Trophoblast cell (in vitro differentiated cells and primary cell): ENCODE data around the gene SGSM2.

Experiments used
- DNase-seq, 2 donors: peaks; one replicate each; pipeline ENCODE4 v3.0.0-alpha.2; 2016
- H2AFZ ChIP-seq: 2 replicates; pipeline ENCODE4 v1.6.1; 2013; ENCODE audit warnings: low read length, moderate library complexity, mild to moderate bottlenecking; ENCODE audit not compliant: insufficient read depth, poor library complexity
- H2AK5ac ChIP-seq: 2 replicates; pipeline ENCODE4 v1.6.1; 2013; ENCODE audit warnings: mild to moderate bottlenecking, low read length
- H2BK120ac ChIP-seq: 2 replicates; pipeline ENCODE4 v1.6.1; 2013; ENCODE audit warnings: low read length, mild to moderate bottlenecking, moderate library complexity; ENCODE audit not compliant: insufficient read depth, poor library complexity
- H2BK12ac ChIP-seq: 2 replicates; pipeline ENCODE4 v1.6.1; 2013; ENCODE audit warnings: mild to moderate bottlenecking, low read length, moderate library complexity
- H2BK5ac ChIP-seq: 2 replicates; pipeline ENCODE4 v1.6.1; 2013; ENCODE audit warnings: low read length, low read depth, moderate library complexity, mild to moderate bottlenecking; ENCODE audit not compliant: poor library complexity
- H3K14ac ChIP-seq: 2 replicates; pipeline ENCODE4 v1.6.1; 2013; ENCODE audit warnings: mild to moderate bottlenecking, low read length
- H3K18ac ChIP-seq: 2 replicates; pipeline ENCODE4 v1.6.1; 2013; ENCODE audit warnings: mild to moderate bottlenecking, low read length
- H3K23ac ChIP-seq: 2 replicates; pipeline ENCODE4 v1.6.1; 2013; ENCODE audit warnings: low read length
- H3K27ac ChIP-seq: 2 replicates; pipeline ENCODE4 v1.5.1; 2013; ENCODE audit warnings: low read depth, mild to moderate bottlenecking, inconsistent platforms, low read length, moderate library complexity
- H3K27me3 ChIP-seq: 2 replicates; pipeline ENCODE4 v1.6.1; 2013; ENCODE audit warnings: inconsistent platforms, mild to moderate bottlenecking, low read length, moderate library complexity; ENCODE audit not compliant: insufficient read depth
- H3K36me3 ChIP-seq, 2 experiments: 1 replicate in 1 of 2; 2 replicates in 1 of 2; pipeline ENCODE4 v1.6.1; 2013; ENCODE audit warnings: low read length in 2 of 2, mild to moderate bottlenecking in 2 of 2, moderate library complexity in 1 of 2; ENCODE audit not compliant: insufficient read depth in 2 of 2, control insufficient read depth in 1 of 2
- H3K4ac ChIP-seq: 2 replicates; pipeline ENCODE4 v1.6.1; 2013; ENCODE audit warnings: low read depth, mild to moderate bottlenecking, low read length, moderate library complexity
- H3K4me1 ChIP-seq, 2 experiments: 1 replicate in 1 of 2; 2 replicates in 1 of 2; pipeline ENCODE4 v1.6.1; 2013; ENCODE audit warnings: low read length in 2 of 2, mild to moderate bottlenecking in 2 of 2, moderate library complexity in 1 of 2; ENCODE audit not compliant: insufficient read depth in 2 of 2, control insufficient read depth in 1 of 2
- H3K4me2 ChIP-seq: 2 replicates; pipeline ENCODE4 v1.6.1; 2013; ENCODE audit warnings: inconsistent platforms, mild to moderate bottlenecking, low read length, moderate library complexity
- H3K4me3 ChIP-seq: 2 replicates; pipeline ENCODE4 v1.5.1; 2013; ENCODE audit warnings: mild to moderate bottlenecking, low read depth, low read length, inconsistent platforms
- H3K79me1 ChIP-seq: one replicate; pipeline ENCODE4 v1.6.1; 2013; ENCODE audit warnings: low read length
- H3K79me2 ChIP-seq: 2 replicates; pipeline ENCODE4 v1.6.1; 2013; ENCODE audit warnings: low read length, mild to moderate bottlenecking; ENCODE audit not compliant: control insufficient read depth, insufficient read depth, poor library complexity
- H3K9ac ChIP-seq: 2 replicates; pipeline ENCODE4 v1.6.1; 2013; ENCODE audit warnings: mild to moderate bottlenecking, low read length
- H3K9me3 ChIP-seq: 2 replicates; pipeline ENCODE4 v1.6.1; 2013; ENCODE audit warnings: low read depth, mild to moderate bottlenecking, control low read depth, inconsistent platforms, low read length; ENCODE audit not compliant: insufficient read depth
- H4K12ac ChIP-seq: 2 replicates; pipeline ENCODE4 v1.6.1; 2013; ENCODE audit warnings: low read depth, mild to moderate bottlenecking, low read length, moderate library complexity
- H4K8ac ChIP-seq: 2 replicates; pipeline ENCODE4 v1.6.1; 2013; ENCODE audit warnings: low read depth, mild to moderate bottlenecking, low read length, moderate library complexity
- H4K91ac ChIP-seq: one replicate; pipeline ENCODE4 v1.6.1; 2013; ENCODE audit warnings: low read depth, mild to moderate bottlenecking, low read length, moderate library complexity
- WGBS: extraction: QIAGEN DNeasy Blood & Tissue Kit; methylation state at CpG from one replicate; pipeline ENCODE4 v1.1.7; 2013; ENCODE audit warnings: missing lambda C conversion rate; ENCODE audit not compliant: insufficient read length, insufficient coverage; ENCODE audit errors: extremely low coverage; 5-methylcytosine and 5-hydroxymethylcytosine counted together

The SGSM2 gene

GRCh38 chr17:2337544-2338314 is 428 bp downstream of the SGSM2 start:
- H2AK5ac ChIP-seq, result no peak overlapping the region
- H2BK12ac ChIP-seq, result no peak overlapping the region
- peak overlapping the region; percentile 67 for H4K12ac ChIP-seq
- H2AFZ ChIP-seq, result peak overlapping the region; percentile 87
- peak overlapping the region; percentile 82 for H3K14ac ChIP-seq
- peak overlapping the region; percentile 90 for H3K4me2 ChIP-seq
- H3K9ac ChIP-seq, result peak overlapping the region; percentile 89
- no peak overlapping the region for H3K23ac ChIP-seq
- H3K27me3 ChIP-seq, result no peaks in the 10 kb centered on the region
- H3K79me2 ChIP-seq, result peaks cover 18% of the 10 kb centered on the region
- H3K9me3 ChIP-seq, result no peaks in the 10 kb centered on the region
- H2BK120ac ChIP-seq, result peak overlapping the region; percentile 74
- H3K4me3 ChIP-seq, result peak overlapping the region; percentile 82
- no CpG with 5 or more reads among the region's 92 CpGs for WGBS
- H3K4me1 ChIP-seq, result peaks cover 3 to 4% of the 10 kb centered on the region in 2 experiments
- peak overlapping the region; percentile 89 for H4K91ac ChIP-seq
- peak; percentile 45 to 67 for DNase-seq
- no peak overlapping the region for H3K4ac ChIP-seq
- H4K8ac ChIP-seq, result peak overlapping the region; percentile 68
- H3K27ac ChIP-seq, result peak overlapping the region; percentile 60
- peak overlapping the region; percentile 46 for H2BK5ac ChIP-seq
- peaks cover 16% of the 10 kb centered on the region for H3K79me1 ChIP-seq
- peaks cover 5 to 21% of the 10 kb centered on the region in 2 experiments for H3K36me3 ChIP-seq
- H3K18ac ChIP-seq, result peak overlapping the region; percentile 69

- H3K79me2 ChIP-seq, result peaks cover 18% of the 10 kb centered on the region
- H3K9ac ChIP-seq, result peak overlapping the region; percentile 28
- peaks cover 5 to 21% of the 10 kb centered on the region in 2 experiments for H3K36me3 ChIP-seq
- no peak overlapping the region for H4K8ac ChIP-seq
- H3K4me3 ChIP-seq, result peak overlapping the region; percentile 82
- peak overlapping the region; percentile 87 for H2AFZ ChIP-seq
- peaks cover 3 to 4% of the 10 kb centered on the region in 2 experiments for H3K4me1 ChIP-seq
- peak overlapping the region; percentile 20 for H3K14ac ChIP-seq
- no CpG with 5 or more reads among the region's 5 CpGs for WGBS
- no peak overlapping the region for H2BK120ac ChIP-seq
- H3K4me2 ChIP-seq, result peak overlapping the region; percentile 90
- peak overlapping the region; percentile 11 for H3K18ac ChIP-seq
- H2AK5ac ChIP-seq, result peak overlapping the region; percentile 24
- H3K27me3 ChIP-seq, result no peaks in the 10 kb centered on the region
- DNase-seq, result peak in 1 of 2 donors; percentile 13
- H4K91ac ChIP-seq, result no peak overlapping the region
- no peak overlapping the region for H2BK12ac ChIP-seq
- no peak overlapping the region for H4K12ac ChIP-seq
- no peak overlapping the region for H3K4ac ChIP-seq
- no peak overlapping the region for H3K23ac ChIP-seq
- H3K9me3 ChIP-seq, result no peaks in the 10 kb centered on the region
- H3K27ac ChIP-seq, result no peak overlapping the region
- H2BK5ac ChIP-seq, result no peak overlapping the region
- peaks cover 16% of the 10 kb centered on the region for H3K79me1 ChIP-seq
These were observed 985 bp downstream of the SGSM2 start for GRCh38 chr17:2338315-2338657.

- Histone ChIP-seq H4K12ac (no peak overlapping the region), H2AK5ac (no peak overlapping the region), H3K4me1 (peaks cover 18 to 19% of the 10 kb centered on the region in 2 experiments), H3K4me2 (no peak overlapping the region), H3K79me1 (peaks cover 10% of the 10 kb centered on the region), H2BK12ac (no peak overlapping the region), H2BK120ac (no peak overlapping the region), H3K18ac (no peak overlapping the region), H3K27ac (no peak overlapping the region), H3K27me3 (no peaks in the 10 kb centered on the region), H4K8ac (no peak overlapping the region), H3K9me3 (no peaks in the 10 kb centered on the region), H3K4ac (no peak overlapping the region), H3K14ac (no peak overlapping the region), H3K23ac (no peak overlapping the region), H3K4me3 (no peak overlapping the region), H3K36me3 (peaks cover 9 to 21% of the 10 kb centered on the region in 2 experiments), H2AFZ (no peak overlapping the region), H4K91ac (no peak overlapping the region), H2BK5ac (no peak overlapping the region), H3K9ac (no peak overlapping the region), H3K79me2 (peaks cover 5% of the 10 kb centered on the region)
- no peak for DNase-seq
- WGBS, result no CpG with 5 or more reads among the region's 5 CpGs
These were observed 6.1 kb downstream of the SGSM2 start for GRCh38 chr17:2343421-2343820.

GRCh38 chr17:2344528-2344927 is 7.2 kb downstream of the SGSM2 start:
- H3K36me3 ChIP-seq, result peaks cover 9 to 21% of the 10 kb centered on the region in 2 experiments
- H4K12ac ChIP-seq, result no peak overlapping the region
- H3K14ac ChIP-seq, result no peak overlapping the region
- H2AK5ac ChIP-seq, result no peak overlapping the region
- no peak overlapping the region for H2BK5ac ChIP-seq
- peaks cover 5% of the 10 kb centered on the region for H3K79me2 ChIP-seq
- DNase-seq, result no peak
- no peak overlapping the region for H2BK12ac ChIP-seq
- H2AFZ ChIP-seq, result no peak overlapping the region
- peak overlapping the region; percentile 23 for H3K23ac ChIP-seq
- WGBS, result no CpG with 5 or more reads among the region's 10 CpGs
- no peak overlapping the region for H3K4me3 ChIP-seq
- H3K18ac ChIP-seq, result no peak overlapping the region
- no peaks in the 10 kb centered on the region for H3K9me3 ChIP-seq
- no peak overlapping the region for H3K9ac ChIP-seq
- peaks cover 11% of the 10 kb centered on the region for H3K79me1 ChIP-seq
- H3K4me1 ChIP-seq, result peaks cover 20 to 22% of the 10 kb centered on the region in 2 experiments
- no peak overlapping the region for H2BK120ac ChIP-seq
- no peaks in the 10 kb centered on the region for H3K27me3 ChIP-seq
- no peak overlapping the region for H3K4ac ChIP-seq
- H3K4me2 ChIP-seq, result no peak overlapping the region
- H4K8ac ChIP-seq, result no peak overlapping the region
- H4K91ac ChIP-seq, result no peak overlapping the region
- H3K27ac ChIP-seq, result no peak overlapping the region
